ENCODE measurements around the gene MIF4GD.
A peak's percentile ranks its signal among the peaks of the same experiment; 100 is the strongest.

DNA sequence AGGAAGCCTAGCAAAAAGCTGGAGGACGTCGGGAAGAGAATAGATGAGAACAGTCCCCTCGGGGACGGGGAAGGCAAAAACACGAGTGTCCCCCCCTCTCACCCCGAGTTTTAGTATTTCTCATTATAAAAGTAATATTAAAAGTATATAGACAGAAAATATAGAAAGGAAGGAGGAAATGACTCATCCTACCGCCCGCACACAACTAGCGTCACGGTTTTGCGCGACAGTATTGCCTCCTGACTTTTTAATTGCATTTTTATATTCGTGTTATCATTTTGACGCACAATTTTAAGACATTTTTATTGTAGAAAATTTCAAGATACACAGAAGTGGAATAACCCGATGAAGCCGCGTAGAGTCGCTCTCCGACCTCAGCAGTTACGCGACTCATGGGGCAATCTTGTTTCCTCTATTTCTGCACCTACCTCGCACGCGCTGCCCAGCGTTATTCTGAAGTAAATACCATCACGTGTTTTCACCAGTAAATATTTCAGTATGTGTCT, 18.9 kb upstream of the MIF4GD start:
- TF ChIP-seq, protein P1, sequence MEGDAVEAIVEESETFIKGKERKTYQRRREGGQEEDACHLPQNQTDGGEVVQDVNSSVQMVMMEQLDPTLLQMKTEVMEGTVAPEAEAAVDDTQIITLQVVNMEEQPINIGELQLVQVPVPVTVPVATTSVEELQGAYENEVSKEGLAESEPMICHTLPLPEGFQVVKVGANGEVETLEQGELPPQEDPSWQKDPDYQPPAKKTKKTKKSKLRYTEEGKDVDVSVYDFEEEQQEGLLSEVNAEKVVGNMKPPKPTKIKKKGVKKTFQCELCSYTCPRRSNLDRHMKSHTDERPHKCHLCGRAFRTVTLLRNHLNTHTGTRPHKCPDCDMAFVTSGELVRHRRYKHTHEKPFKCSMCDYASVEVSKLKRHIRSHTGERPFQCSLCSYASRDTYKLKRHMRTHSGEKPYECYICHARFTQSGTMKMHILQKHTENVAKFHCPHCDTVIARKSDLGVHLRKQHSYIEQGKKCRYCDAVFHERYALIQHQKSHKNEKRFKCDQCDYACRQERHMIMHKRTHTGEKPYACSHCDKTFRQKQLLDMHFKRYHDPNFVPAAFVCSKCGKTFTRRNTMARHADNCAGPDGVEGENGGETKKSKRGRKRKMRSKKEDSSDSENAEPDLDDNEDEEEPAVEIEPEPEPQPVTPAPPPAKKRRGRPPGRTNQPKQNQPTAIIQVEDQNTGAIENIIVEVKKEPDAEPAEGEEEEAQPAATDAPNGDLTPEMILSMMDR (IDR thresholded peaks at IDR 0.05; ENCODE audit: low read length), result peak; percentile 28; the same call in 1 of the 2 replicates
- no peak for TF ChIP-seq EZH2 (optimal IDR thresholded peaks at IDR 0.05; ENCODE audit: low read depth, low read length)

All from MM.1S (cell line).